Brain pericyte (primary cell): ENCODE measurements around the gene C1QC.

Experiments used
- DNase-seq: peaks from one replicate; pipeline ENCODE4 v3.0.0-alpha.2; 2012; ENCODE audit warnings: low read depth, low spot score

Gene C1QC

DNA sequence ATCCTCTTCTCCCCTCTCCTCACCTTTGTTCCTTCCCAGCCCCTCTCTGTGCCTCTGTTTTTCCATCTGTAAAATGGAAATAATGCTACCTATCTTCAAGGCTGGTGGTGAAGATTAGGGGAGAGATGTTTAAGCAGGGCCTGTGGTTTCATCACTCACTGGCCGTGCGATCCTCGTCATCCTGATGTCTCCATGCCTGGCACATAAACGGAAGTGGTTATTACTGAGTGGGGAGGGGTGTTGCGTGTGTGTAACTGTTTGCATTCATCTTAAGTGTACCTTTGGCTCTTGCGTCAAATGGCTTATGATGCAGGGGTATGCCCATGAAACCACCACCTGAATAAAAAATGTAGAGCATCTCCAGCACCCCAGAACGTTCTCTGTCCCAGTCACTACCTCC lies 24.2 kb upstream of the C1QC start:
- DNase-seq: no peak

DNA sequence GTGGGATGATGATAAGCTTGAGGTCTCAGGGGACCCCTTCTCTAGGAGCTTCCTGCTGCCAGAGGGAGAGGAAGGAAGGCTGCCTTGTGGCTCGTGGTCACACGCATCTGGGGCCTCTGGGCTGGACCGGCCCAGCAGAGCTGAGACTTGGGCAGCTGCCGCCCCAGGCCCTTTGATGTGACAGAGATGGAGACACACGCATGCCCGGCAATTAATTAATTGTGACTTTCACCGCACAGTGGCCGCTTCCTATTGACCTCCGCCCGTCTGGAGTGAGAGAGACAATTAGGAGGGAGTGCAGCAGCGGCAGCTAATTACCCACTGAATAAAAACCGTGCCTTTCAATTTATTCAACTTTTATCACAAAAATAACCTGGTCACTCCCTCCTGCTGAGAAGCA lies 23.6 kb upstream of the C1QC start:
- DNase-seq: no peak

DNA sequence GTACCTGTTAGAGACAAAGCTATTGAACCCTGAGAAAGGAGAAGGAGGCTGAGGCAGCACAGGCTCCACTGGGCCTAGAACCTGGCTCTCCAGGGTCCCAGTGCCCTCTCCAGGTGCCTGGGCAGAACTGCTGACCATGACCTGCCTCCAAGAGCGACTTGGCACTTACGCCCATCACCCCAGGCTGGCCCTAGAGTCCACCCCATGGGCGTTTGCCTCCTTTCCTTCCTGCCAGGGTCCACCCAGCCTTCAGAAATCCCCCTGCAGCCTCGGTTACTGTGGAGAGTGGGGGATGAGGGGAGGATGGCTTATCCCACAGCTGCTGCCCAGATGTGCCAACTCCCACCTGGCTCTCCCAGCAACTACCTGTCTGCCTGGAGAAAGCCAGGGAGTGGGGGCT lies 21.7 kb upstream of the C1QC start:
- DNase-seq: no peak

DNA sequence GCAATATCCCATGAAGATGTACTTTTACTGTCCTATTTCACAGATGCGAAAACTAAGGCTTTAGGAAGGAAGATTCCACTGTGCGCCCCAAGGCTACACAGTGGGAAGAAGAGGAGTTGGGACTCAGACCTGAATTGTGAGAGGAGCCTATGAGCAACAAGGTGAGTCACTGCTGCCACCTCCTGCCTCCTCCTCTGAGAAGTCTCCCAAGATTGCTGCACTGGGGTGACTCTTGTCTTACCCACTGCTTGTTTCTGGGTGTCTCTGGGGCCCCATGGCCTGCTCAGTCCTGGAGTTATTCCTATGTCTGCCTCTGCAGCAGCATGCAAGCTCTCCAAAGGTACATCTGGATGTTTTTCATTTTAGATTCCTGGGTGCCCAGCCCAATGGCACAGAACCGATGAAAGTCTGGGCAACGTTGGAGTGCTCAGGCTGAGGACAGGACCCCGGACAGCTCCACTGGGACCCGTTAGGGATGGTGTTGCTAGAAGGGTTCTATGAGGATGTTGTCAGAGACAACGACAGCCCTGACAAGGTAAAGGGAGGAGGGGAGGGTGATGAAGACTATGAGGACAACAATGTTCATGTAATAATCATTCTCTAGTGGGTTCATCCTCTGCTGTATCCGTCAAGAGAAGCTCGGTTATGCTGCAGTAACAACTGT lies 18.0 kb upstream of the C1QC start:
- DNase-seq: no peak

DNA sequence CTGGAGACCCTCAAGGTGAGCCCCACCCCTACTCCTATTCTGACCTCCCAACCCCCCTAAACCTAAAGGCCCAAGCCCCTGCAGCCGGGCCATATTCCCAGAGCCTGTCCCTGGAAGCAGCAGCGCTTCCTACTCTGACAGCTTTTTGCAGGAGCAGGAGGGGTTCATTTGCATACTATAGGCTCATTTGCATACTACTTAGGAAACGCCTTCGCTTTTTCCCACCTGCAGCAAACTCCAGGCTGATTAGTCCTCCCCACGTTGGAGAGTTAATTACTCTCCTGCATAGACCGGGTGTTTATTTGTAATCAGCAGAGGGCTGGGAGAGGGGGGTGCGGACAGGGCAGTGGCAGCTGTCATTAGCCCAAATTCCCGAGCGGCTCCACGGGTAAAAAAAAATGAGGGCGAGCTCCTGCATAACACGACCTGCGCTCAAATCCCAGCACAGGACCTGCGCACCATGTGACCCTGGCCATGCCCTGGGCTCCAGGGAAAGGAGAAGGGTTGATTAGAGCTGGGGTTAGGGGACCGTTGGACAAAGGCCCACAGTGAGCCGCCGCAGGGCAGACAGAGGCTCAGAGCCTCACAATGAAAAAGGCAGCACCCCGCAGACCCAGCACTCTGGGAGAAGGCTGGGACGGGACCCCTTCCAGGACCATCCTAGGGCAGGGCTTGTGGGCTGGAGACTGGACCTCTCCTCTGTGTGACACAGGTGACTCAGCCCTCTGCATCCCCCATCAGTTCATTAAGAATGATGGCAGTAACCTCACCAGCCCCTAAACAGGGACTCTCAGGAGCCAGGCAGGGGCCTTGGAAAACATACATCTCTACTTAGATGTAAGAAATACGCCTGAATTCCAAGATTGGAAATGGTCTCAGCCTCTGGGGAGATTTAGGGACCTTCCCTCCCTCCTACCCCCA lies 16.9 kb upstream of the C1QC start:
- no peak for DNase-seq

DNA sequence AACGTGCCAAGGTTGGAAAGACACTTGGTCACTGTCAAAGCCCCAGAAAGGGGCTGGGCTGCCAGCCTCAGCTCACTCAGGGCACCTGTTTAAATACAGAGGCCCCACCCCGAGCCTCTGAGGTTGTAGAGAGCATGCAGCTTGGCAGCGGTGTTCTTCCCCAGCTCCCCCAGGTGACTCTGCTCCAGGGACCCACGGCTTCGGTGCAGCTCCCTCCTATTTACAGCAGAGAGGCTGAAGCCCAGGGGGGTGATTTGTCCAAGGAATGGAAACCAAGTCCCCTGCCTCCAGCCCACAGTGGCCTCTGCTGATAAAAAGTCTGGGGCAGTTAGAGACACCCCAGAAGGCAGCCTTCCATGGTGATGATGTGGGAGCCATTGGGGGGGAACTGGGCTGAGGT lies 16.1 kb upstream of the C1QC start:
- DNase-seq: no peak

DNA sequence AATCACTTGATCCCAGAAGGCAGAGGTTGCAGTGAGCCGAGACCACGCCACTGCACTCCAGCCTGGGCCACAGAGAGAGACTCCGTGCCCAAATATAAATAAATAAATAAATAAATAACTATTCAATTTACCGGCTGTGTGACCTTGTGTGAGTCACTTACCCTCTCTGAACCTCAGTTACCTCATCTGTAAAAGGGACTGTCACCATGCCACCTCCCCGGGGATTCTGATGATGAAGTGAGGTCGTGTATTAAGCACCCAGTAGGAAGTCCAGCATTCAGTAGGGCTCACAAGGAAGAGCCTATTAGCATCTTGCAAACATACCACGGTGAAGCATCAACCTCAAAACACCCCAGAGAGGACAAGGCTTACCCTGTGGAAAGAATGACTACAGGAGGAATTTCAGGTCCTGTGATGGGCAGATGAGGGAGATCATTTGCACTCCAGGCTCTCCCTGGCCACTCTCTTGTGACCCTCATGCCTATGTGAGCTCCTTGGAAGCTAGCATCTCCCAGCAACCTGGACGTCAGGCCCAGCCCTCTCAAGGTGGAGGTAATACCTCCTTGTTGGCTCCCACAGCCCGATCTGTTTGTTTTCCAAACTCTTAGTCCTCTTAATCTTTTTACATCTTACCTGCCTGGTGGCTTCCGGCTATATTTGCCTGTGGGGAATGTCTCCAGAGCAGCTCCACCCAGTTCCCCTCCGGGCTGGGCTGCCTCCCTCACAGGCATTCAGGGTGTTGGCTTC lies 14.6 kb upstream of the C1QC start:
- no peak for DNase-seq

DNA sequence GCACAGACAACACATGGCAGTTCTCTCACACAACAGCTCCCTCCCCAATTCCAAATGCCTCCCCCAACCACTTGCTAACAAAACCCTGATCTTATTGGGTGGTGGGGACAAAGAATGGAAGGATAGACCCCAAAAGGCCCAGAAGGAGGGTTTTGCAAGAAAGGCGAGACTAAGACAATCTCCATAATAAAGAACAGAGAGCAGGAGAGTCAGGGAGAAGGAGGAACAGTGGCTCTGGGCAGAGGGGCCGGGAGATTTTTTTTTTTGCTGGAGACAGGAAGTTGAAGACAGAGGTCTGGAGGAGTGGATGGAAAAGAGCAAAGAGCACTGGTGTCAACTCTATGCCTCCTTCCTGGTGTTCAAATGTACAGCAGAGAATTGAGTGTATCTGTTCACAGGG lies 13.5 kb upstream of the C1QC start:
- DNase-seq: no peak

DNA sequence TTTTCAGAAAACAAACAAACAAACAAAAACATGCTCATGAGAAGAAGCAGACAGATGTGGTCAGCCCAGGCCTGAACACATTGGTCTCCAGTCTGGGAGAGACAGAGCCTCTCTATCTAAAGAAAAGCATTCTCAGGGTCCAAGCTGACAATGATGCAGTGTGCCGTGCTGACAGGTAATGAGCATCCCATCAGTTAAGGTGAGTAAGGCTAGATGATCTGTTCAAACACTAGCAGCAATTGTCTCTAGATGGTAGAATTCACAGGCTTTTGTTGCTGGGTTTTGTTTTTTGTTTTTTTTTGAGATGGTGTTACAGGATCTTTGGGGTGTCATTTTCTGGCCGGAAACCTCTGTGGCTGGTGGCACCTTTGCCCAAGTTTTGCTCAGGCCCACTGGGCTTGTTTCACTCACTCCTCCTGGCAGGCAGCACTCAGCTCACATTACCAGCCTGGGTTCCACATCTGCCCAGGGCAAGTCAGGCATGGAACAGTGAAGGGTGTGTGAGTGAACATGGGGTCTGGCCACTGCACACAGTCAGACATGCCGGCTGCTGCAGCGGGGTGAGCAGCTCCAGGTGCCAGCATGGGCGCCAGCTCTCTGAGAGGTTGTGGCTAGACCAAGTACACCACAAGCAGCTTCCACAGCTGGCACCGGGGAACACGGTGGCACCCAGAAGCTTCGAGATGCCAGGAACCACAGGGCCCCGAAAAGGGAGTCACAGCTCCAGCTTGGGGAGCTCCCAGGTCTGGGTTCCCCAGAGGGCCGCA lies 9.6 kb upstream of the C1QC start:
- no peak for DNase-seq

DNA sequence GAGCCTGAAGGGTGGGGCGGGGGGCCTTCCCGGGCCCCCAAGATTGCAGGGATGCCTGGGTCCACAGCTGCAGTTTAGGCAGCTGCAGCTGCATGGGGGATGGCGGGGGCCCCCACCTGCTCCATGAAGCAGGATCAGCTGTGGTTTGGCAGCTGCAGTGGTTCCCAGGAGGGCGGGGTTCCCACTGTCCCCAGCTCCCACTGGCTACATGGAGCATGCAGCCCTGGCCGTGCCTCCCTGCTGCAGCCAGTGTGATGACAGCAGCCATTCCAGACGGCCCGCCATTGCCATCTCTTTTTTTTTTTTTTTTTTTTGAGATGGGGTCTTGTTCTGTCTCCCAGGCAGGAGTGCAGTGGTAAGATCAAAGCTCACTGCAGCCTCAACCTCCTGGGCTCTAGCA lies 8.0 kb upstream of the C1QC start:
- no peak for DNase-seq

DNA sequence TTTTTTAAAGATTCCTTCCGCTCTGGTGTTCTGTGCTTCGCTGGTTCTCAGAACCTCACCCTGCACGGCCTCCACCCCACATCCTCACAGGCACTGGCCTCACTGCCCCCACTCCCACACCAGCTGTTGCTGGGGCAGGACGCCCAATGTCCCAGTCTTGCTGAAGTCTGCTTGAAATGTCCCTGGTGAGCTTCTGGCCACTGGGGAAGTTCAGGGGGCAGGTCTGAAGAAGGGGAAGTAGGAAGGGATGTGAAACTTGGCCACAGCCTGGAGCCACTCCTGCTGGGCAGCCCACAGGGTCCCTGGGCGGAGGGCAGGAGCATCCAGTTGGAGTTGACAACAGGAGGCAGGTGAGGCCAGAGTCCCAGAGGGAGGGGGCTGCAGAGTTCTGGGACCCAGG lies 7.1 kb upstream of the C1QC start, which contains the start of gene C1QA:
TSS of gene C1QA (plus strand) at position 276 of the 400 bp plus-strand sequence. CDS start 989 bp downstream, outside the sequence.
- no peak for DNase-seq

DNA sequence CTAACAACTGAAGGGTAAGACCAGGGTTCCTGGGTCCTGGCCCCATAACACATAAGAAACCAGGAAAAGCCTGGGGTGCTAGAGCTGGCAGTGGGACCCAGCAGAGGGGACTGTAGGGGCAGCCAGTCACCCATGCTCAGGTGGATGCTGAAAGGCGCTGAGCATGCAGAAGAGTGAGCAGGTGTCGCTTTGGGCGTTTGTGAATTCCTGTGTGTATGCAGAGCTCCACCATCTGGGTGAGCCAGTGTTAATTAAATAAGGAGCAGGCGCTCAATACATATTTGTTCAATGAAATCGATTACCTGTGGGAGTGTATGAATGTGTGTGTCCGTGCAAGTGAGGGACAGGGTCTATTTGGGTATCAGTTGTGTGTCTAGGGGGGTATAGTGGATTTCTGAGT lies 6.5 kb upstream of the C1QC start:
- DNase-seq: no peak

DNA sequence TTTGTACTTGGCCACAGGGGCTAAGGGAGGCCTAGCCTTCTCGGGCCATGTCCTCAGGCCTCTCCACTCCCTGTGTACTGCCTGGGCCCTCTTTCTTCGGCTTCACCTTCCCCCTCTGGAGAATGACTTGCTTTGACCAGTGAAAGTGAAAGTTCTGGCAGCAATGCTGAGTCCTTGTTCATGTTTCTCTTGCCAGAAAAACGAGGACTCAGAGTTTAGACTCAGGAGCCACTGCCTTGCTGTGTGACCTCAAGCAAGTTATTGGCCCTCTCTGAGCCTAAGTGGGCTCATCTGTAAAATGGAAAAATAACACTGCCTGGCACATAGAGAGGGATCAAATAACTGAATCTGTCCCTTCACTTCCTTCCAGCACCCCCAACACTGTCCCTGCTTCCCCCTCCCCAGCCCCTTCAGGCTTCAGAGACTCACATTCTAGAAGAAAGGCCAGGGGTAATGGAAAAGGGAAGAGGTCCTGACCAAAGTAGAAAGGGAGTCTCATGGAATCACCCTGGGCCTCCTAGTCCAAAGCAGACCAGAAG lies 5.5 kb upstream of the C1QC start:
- DNase-seq: no peak

DNA sequence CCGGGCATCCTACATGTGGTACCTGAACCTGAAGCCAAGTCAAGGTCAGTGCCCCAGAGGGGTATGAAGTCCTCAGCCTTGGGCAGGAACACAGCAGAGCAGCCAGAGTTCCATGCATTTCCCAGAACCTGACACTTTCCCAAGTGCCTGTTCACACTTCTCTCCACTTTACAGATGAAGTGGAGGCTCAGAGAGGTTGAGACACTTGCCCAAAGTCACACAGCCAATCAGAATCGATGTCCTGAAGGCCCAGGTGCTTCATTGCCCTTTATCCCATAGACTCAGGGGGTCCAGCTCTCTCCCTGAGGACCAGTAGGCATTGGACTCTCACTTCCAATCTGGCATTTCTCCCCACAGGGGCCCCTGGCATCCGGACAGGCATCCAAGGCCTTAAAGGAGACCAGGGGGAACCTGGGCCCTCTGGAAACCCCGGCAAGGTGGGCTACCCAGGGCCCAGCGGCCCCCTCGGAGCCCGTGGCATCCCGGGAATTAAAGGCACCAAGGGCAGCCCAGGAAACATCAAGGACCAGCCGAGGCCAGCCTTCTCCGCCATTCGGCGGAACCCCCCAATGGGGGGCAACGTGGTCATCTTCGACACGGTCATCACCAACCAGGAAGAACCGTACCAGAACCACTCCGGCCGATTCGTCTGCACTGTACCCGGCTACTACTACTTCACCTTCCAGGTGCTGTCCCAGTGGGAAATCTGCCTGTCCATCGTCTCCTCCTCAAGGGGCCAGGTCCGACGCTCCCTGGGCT lies 4.8 kb upstream of the C1QC start:
- no peak for DNase-seq

DNA sequence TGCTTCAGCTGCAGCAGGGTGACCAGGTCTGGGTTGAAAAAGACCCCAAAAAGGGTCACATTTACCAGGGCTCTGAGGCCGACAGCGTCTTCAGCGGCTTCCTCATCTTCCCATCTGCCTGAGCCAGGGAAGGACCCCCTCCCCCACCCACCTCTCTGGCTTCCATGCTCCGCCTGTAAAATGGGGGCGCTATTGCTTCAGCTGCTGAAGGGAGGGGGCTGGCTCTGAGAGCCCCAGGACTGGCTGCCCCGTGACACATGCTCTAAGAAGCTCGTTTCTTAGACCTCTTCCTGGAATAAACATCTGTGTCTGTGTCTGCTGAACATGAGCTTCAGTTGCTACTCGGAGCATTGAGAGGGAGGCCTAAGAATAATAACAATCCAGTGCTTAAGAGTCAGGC lies 4.1 kb upstream of the C1QC start:
- DNase-seq: no peak

DNA sequence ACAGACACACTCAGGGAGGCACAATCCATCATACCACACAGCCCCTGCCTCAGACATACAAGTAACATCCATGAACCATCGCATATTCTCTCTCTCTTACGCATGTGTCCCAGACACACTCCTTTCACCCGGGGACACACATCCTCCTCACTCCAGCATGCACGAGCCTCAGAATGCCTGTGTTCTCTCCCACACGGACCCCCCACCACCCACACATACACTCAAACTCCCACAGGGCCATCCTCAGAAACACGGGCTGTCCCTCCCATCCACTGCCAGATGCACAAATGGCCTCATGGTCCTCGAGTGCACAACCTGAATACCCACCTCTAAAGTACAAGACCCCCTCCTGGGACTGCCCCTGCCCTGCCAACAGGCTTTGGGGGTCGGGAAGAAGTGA lies 2.2 kb upstream of the C1QC start:
- no peak for DNase-seq

DNA sequence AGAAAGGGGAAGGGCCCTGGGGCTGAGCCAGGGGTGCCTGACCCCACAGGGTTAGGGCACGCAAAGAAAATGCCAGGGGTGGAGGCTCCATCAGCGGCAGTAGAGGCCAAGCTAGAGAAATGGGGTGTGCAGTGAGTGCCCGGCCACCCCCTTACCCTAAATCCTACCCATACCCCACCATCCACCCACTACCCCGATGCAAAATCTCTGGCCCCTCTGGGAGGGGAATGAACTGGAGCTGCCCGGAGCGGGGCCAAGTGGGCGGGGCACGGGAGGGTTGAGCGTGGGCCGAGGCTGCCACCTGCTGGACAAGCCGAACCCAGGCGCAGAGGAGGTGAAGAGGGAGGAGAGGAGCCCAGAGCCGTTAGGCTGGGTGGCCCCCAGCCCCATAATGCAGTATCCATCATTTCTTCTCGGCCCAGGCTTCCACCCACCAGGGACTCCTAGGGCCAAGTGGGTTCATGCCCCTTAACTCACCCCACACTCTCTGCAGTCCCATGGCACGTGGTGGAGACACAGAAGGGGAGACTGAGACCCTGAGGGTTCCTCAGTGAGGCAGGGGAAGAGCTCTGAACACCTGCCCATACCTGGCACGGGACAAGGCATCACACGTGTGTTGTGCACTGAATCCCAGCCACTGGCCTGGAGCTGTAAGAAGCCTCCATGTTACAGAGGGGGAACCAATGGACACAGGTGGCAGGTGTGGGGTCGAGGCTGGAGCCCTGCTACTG lies 1.4 kb upstream of the C1QC start:
- no peak for DNase-seq

DNA sequence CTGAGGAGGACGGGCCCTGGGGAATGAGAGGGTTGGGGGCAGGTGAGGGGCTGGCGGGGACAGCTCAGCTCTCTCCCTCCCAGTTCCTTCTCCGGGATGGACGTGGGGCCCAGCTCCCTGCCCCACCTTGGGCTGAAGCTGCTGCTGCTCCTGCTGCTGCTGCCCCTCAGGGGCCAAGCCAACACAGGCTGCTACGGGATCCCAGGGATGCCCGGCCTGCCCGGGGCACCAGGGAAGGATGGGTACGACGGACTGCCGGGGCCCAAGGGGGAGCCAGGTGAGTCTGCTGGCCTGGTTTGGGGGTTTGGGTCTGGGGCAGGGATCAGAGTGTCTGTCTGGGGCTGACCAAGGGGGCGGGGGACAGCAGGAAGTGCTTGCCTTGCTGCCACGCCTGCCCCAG lies 495 bp downstream of the C1QC start:
- DNase-seq: no peak

DNA sequence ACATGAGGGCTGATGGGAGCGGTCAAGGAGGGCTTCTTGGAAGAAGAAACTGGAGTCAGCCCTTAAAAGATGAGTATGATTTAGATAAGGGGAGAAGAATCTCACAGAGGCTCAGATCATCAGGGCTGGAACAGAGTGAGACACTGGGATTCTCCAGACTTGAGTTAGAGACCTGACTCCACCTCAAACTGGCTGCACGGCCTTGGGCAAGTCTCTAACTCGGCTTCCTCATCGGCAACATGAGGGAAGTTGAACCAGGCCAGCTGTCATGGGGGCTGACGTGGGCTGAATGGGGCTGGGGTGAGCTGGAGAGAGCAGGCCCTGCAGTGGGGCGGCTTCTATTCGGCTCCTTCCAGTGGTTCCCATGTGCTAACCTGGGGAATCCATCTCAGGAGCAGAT lies 2.5 kb downstream of the C1QC start:
- no peak for DNase-seq

DNA sequence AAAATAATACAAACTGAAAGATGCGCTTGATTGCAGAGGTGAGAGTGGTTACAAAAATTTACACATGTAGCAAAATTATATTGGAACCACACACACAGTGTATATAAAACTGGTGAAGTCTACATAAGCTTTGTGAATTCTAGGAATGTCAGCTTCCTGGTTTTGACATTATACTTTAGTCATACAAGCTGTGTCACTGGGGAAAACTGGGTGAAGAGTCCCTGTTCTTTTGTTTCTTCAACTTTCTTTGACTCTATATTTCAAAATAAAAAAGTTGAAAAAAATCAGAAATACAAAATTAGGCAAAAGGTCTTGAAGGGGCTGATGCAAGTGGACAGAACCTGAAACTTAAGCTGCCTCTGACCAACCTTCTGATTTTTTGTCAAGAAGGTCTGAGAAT lies 3.0 kb downstream of the C1QC start:
- DNase-seq: no peak
